CD14-positive monocyte (primary cell): ENCODE data around the gene NPSR1. TPM values are rescaled to one million over a fixed set of nuclear protein-coding genes. Genes with fewer than 3 reads are reported as not detected.

Experiments used
- DNase-seq, 3 donors: peaks; one replicate each; pipeline ENCODE4 v3.0.0-alpha.2; 2011 to 2022
- H2AFZ ChIP-seq: 2 replicates; pipeline ENCODE4 v1.6.0; 2012; ENCODE audit warnings: mild to moderate bottlenecking, low read depth, low read length, inconsistent platforms; ENCODE audit not compliant: insufficient read depth, poor library complexity, severe bottlenecking
- H3K27ac ChIP-seq, 2 donors: 1 replicate in 1 of 2; 2 replicates in 1 of 2; pipeline ENCODE4 v1.5.1; 2012 to 2013; ENCODE audit warnings: low read length in 2 of 2, control low read depth in 1 of 2, inconsistent platforms in 1 of 2, low read depth in 1 of 2, mild to moderate bottlenecking in 1 of 2
- H3K27me3 ChIP-seq, 2 donors: one replicate each; pipeline versions ENCODE4 v1.6.0 to v1.6.1; 2011 to 2013; ENCODE audit warnings: low read length in 2 of 2; ENCODE audit not compliant: control insufficient read depth in 2 of 2, insufficient read depth in 2 of 2
- H3K36me3 ChIP-seq, 2 donors: replicated peaks in 1 of 2; 1 replicate in 1 of 2; 2 replicates in 1 of 2; pipeline versions ENCODE4 v1.5.1 to v1.6.1; 2012 to 2013; ENCODE audit warnings: low read length in 2 of 2, control low read depth in 1 of 2, inconsistent platforms in 1 of 2, mild to moderate bottlenecking in 1 of 2; ENCODE audit not compliant: insufficient read depth in 2 of 2, control insufficient read depth in 1 of 2
- H3K4me1 ChIP-seq, 2 donors: 1 replicate in 1 of 2; 2 replicates in 1 of 2; pipeline versions ENCODE4 v1.5.1 to v1.6.1; 2012 to 2013; ENCODE audit warnings: low read length in 2 of 2, control low read depth in 1 of 2, inconsistent platforms in 1 of 2, mild to moderate bottlenecking in 1 of 2, moderate library complexity in 1 of 2; ENCODE audit not compliant: insufficient read depth in 2 of 2, control insufficient read depth in 1 of 2
- H3K4me2 ChIP-seq: replicated peaks from 2 replicates; pipeline ENCODE3; 2012; ENCODE audit warnings: low read length, moderate library complexity, mild to moderate bottlenecking; ENCODE audit not compliant: poor library complexity, severe bottlenecking; ENCODE audit errors: extremely low read depth
- H3K4me3 ChIP-seq, 3 experiments: fragments of 200-600 bp in 1 of 3; sonication (generic) in 1 of 3; replicated peaks in 1 of 3; 1 replicate in 2 of 3; 2 replicates in 1 of 3; pipeline ENCODE4 v1.5.1; 2011 to 2013; ENCODE audit warnings: low read length in 3 of 3, mild to moderate bottlenecking in 3 of 3, control low read depth in 2 of 3, low read depth in 2 of 3, inconsistent platforms in 1 of 3, moderate library complexity in 1 of 3
- H3K79me2 ChIP-seq: 2 replicates; pipeline ENCODE4 v1.6.0; 2012; ENCODE audit warnings: mild to moderate bottlenecking, control low read depth, inconsistent platforms, low read length, moderate library complexity; ENCODE audit not compliant: insufficient read depth
- H3K9ac ChIP-seq: 2 replicates; pipeline ENCODE4 v1.6.0; 2017; ENCODE audit warnings: low read length, mild to moderate bottlenecking; ENCODE audit not compliant: insufficient read depth, poor library complexity, severe bottlenecking
- H3K9me3 ChIP-seq, 2 donors: replicated peaks in 1 of 2; 1 replicate in 1 of 2; 2 replicates in 1 of 2; pipeline versions ENCODE4 v1.5.1 to v1.6.1; 2012 to 2013; ENCODE audit warnings: low read length in 2 of 2, control low read depth in 1 of 2; ENCODE audit not compliant: control insufficient read depth in 1 of 2, insufficient read depth in 1 of 2
- H4K20me1 ChIP-seq: 2 replicates; pipeline ENCODE4 v1.6.0; 2012; ENCODE audit warnings: mild to moderate bottlenecking, low read length, control low read depth, moderate library complexity; ENCODE audit not compliant: insufficient read depth
- H3K27ac Mint-ChIP-seq, 7 donors: one replicate each; pipeline ENCODE4 v1.8.0; 2020; ENCODE audit warnings: mild to moderate bottlenecking in 7 of 7, mixed read lengths in 7 of 7, moderate library complexity in 6 of 7, inconsistent platforms in 2 of 7
- H3K27me3 Mint-ChIP-seq, 3 donors: one replicate each; pipeline ENCODE4 v1.8.0; 2021 to 2022; ENCODE audit warnings: low read depth in 3 of 3, mild to moderate bottlenecking in 3 of 3, mixed read lengths in 3 of 3, moderate library complexity in 3 of 3, inconsistent platforms in 1 of 3
- H3K36me3 Mint-ChIP-seq, 2 donors: one replicate each; pipeline ENCODE4 v1.8.0; 2020; ENCODE audit warnings: mixed read lengths in 2 of 2, inconsistent platforms in 1 of 2, mild to moderate bottlenecking in 1 of 2
- H3K4me1 Mint-ChIP-seq: one replicate; pipeline ENCODE4 v1.8.0; 2020; ENCODE audit warnings: mild to moderate bottlenecking, mixed read lengths
- H3K4me3 Mint-ChIP-seq, 2 donors: one replicate each; pipeline ENCODE4 v1.8.0; 2020; ENCODE audit warnings: mild to moderate bottlenecking in 2 of 2, mixed read lengths in 2 of 2, moderate library complexity in 1 of 2
- H3K9me3 Mint-ChIP-seq, 7 donors: one replicate each; pipeline ENCODE4 v1.8.0; 2020 to 2022; ENCODE audit warnings: mixed read lengths in 7 of 7, mild to moderate bottlenecking in 6 of 7, moderate library complexity in 6 of 7, inconsistent platforms in 2 of 7
- CTCF ChIP-seq: fragments of 200-600 bp; IDR thresholded peaks from one replicate; pipeline ENCODE4 v1.8.0; 2022; ENCODE audit warnings: antibody characterized with exemption, mild to moderate bottlenecking
- WGBS: methylation state at CpG from one replicate; pipeline ENCODE4 v1.1.5; 2013; ENCODE audit warnings: missing lambda C conversion rate; ENCODE audit not compliant: insufficient coverage; 5-methylcytosine and 5-hydroxymethylcytosine counted together
- intact Hi-C, 2 donors: fragments of 100-400 bp; cut with micrococcal nuclease; formaldehyde crosslinking; loops; one replicate each; pipeline versions ENCODE4 v1.15.0 to v1.15.1; 2023
- polyA plus RNA-seq, 3 donors: library from polyadenylated mRNA; depleted of rRNA in 1 of 3; unstranded in 2 of 3; stranded (reverse) in 1 of 3; fragments of 300-500 nt in 2 of 3; fragments of >200 nt in 1 of 3; fragmentation: Illumina TruSeq in 2 of 3; gene quantifications; 1 replicate in 2 of 3; 2 replicates in 1 of 3; pipeline ENCODE4 v1.2.3, GENCODE V29; 2012 to 2021

Gene NPSR1
- polyA plus RNA-seq, 3 donors, result not detected

GRCh38 chr7:34825221-34825620 lies 167.2 kb downstream of the NPSR1 start:
- Histone ChIP-seq H3K79me2 (no peaks in the 10 kb centered on the region), H3K9me3 (no peaks in the 10 kb centered on the region), H2AFZ (no peak overlapping the region), H3K27me3 (no peaks in the 10 kb centered on the region), H3K4me2 (no peak overlapping the region), H3K27ac (no peak overlapping the region), H3K36me3 (no peaks in the 10 kb centered on the region), H3K9ac (no peak overlapping the region), H3K4me3 (no peak overlapping the region), H4K20me1 (no peaks in the 10 kb centered on the region), H3K4me1 (no peaks in the 10 kb centered on the region)
- Mint-ChIP-seq H3K36me3 (no peaks in the 10 kb centered on the region), H3K27ac (no peak overlapping the region), H3K27me3 (peaks cover 0 to 5% (median 4%) of the 10 kb centered on the region in 3 donors), H3K4me3 (no peak overlapping the region), H3K9me3 (peaks cover 0 to 2% (median 0%) of the 10 kb centered on the region in 7 donors), H3K4me1 (no peaks in the 10 kb centered on the region)
- intact Hi-C loops, result loop anchor here in 1 of 2 donors (10.0 kb wide), 1 partner anchor 800 kb away; no protein-coding TSS in a partner anchor
- no peak for TF ChIP-seq CTCF
- 100% methylated on average over 1 of the region's 2 CpGs for WGBS
- DNase-seq, result no peak

DNA sequence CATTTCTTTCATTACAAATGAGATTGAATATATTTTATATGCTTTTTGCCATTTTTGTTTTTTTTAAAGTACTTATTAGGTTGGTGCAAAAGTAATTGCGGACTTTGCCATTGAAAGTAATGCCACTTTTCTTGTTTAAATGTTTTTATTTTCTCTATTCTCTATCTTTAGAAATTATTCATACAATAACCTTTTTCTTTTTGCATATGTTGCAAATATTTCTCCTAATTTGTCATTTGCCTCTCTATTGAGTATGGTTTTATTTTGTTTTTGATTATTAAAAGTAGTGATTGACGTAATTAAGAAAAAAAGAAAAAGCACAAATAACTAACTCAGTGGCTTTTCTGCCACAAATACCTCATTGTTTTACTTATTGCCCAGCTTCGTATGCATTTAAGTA lies 172.4 kb downstream of the NPSR1 start:
- H3K9me3 Mint-ChIP-seq, result peaks cover 0 to 5% (median 0%) of the 10 kb centered on the region in 7 donors
- H3K27ac ChIP-seq, result no peak overlapping the region
- no peaks in the 10 kb centered on the region for H3K4me1 Mint-ChIP-seq
- peaks cover 0 to 3% (median 0%) of the 10 kb centered on the region in 3 donors for H3K27me3 Mint-ChIP-seq
- no peaks in the 10 kb centered on the region for H3K4me1 ChIP-seq
- H3K79me2 ChIP-seq, result no peaks in the 10 kb centered on the region
- H2AFZ ChIP-seq, result no peak overlapping the region
- no peak overlapping the region for H3K4me3 ChIP-seq
- WGBS, result 90% methylated on average over 1 of the region's 3 CpGs
- H3K4me2 ChIP-seq, result no peak overlapping the region
- no peak overlapping the region for H3K27ac Mint-ChIP-seq
- DNase-seq, result no peak
- H3K9me3 ChIP-seq, result no peaks in the 10 kb centered on the region
- no peaks in the 10 kb centered on the region for H3K27me3 ChIP-seq
- no peaks in the 10 kb centered on the region for H3K36me3 Mint-ChIP-seq
- intact Hi-C loops, result no loop called here
- no peak for TF ChIP-seq CTCF
- H3K4me3 Mint-ChIP-seq, result no peak overlapping the region
- no peaks in the 10 kb centered on the region for H4K20me1 ChIP-seq
- no peak overlapping the region for H3K9ac ChIP-seq
- H3K36me3 ChIP-seq, result no peaks in the 10 kb centered on the region
